Fibroblast of skin of left quadriceps (primary cell): ENCODE results near the gene CADM4.
"Not testable (repeated sequence)": the region's sequence is repeated elsewhere in the genome, so short reads cannot be mapped to it uniquely, and the experiment has no call there.

Experiments used
- DNase-seq, 2 experiments: peaks; one replicate each; pipeline ENCODE4 v3.0.0-alpha.2; 2013; ENCODE audit warnings: low read depth in 2 of 2

Gene CADM4

GRCh38 chr19:43639519-43640423, at the start of gene CADM4:
CADM4 (minus strand) TSS chr19:43639850; CDS start chr19:43639790, 60 bp downstream.
- no peak for DNase-seq

- no peak for DNase-seq
These were observed 48.5 kb upstream of the CADM4 start for GRCh38 chr19:43688059-43688701.

- no peak for DNase-seq
These were observed 48.0 kb upstream of the CADM4 start for GRCh38 chr19:43687660-43687997.

GRCh38 chr19:43684326-43684725, 44.7 kb upstream of the CADM4 start:
- no peak for DNase-seq

GRCh38 chr19:43683905-43684304, 44.3 kb upstream of the CADM4 start:
- DNase-seq = no peak

- DNase-seq = no peak
These were observed 43.4 kb upstream of the CADM4 start for GRCh38 chr19:43682824-43683661.

- DNase-seq = not testable (repeated sequence)
These were observed 42.6 kb upstream of the CADM4 start for GRCh38 chr19:43682269-43682668.

GRCh38 chr19:43681821-43682220, 42.2 kb upstream of the CADM4 start:
- DNase-seq = no peak

- no peak for DNase-seq
These were observed 39.0 kb upstream of the CADM4 start for GRCh38 chr19:43678512-43679261.

- no peak for DNase-seq
These were observed 36.3 kb upstream of the CADM4 start for GRCh38 chr19:43675906-43676305.

GRCh38 chr19:43675269-43675879, 35.7 kb upstream of the CADM4 start:
- DNase-seq = no peak

GRCh38 chr19:43674596-43674995, 34.9 kb upstream of the CADM4 start:
- DNase-seq = no peak

GRCh38 chr19:43674183-43674582, 34.5 kb upstream of the CADM4 start:
- DNase-seq = no peak

GRCh38 chr19:43673637-43674036, 34.0 kb upstream of the CADM4 start:
- no peak for DNase-seq

GRCh38 chr19:43672061-43672679, 32.5 kb upstream of the CADM4 start:
- no peak for DNase-seq

- peak; percentile 99 for DNase-seq
These were observed 28.9 kb upstream of the CADM4 start for GRCh38 chr19:43668406-43669109.

- DNase-seq = no peak
These were observed 28.3 kb upstream of the CADM4 start for GRCh38 chr19:43667876-43668405.

GRCh38 chr19:43667126-43667875, 27.7 kb upstream of the CADM4 start:
- no peak for DNase-seq

GRCh38 chr19:43664018-43664417, 24.4 kb upstream of the CADM4 start:
- DNase-seq = no peak
